Measurements from ENCODE around the gene TSPYL4.

GRCh38 chr6:116239256-116239655 is 14.6 kb downstream of the TSPYL4 start:
- TF ChIP-seq POLR2A (IDR thresholded peaks at IDR 0.05) = no peak
- TF ChIP-seq CTCF (IDR thresholded peaks at IDR 0.05) = no peak
